ENCODE data around the gene ARIH1. TPM values are rescaled to one million over a fixed set of nuclear protein-coding genes. Genes with fewer than 3 reads are reported as not detected.
"Not testable (repeated sequence)": the region's sequence is repeated elsewhere in the genome, so short reads cannot be mapped to it uniquely, and the experiment has no call there.

The ARIH1 gene
- 100 to 1,000 TPM; 203 to 210 TPM for total RNA-seq
- 10 to 100 TPM; 10.5 to 36.8 TPM for polyA plus RNA-seq

GRCh38 chr15:72473614-72474465, at the start of gene ARIH1:
Gene ARIH1, plus strand, starts transcription at chr15:72474330. Its CDS starts 310 bp downstream, at chr15:72474640.
- Mint-ChIP-seq H3K36me3 (peaks cover 5 to 40% of the 10 kb centered on the region in 2 donors), H3K27ac (peak within 1 kb of the TSS; percentile 97 to 100 (median 99)), H3K27me3 (no peaks in the 10 kb centered on the region), H3K4me3 (peak within 1 kb of the TSS; percentile 94 to 99 (median 97)), H3K4me1 (peaks cover 29 to 64% (median 43%) of the 10 kb centered on the region in 4 donors), H3K9me3 (no peaks in the 10 kb centered on the region)
- peak; percentile 93 to 97 (median 96) for DNase-seq
- ChIA-PET CTCF (ENCODE audit: partially characterized antibody) (interaction anchor here (0.6 to 2.6 kb wide), 9 partner anchors 8 to 247 kb away, joined by 3 to 32 read pairs (median 3); partner anchors contain the start of gene HEXA), POLR2A (ENCODE audit: partially characterized antibody) (interaction anchor here (0.7 to 5.1 kb wide), 17 partner anchors 9 to 309 kb away, joined by 3 to 90 read pairs (median 5); partner anchors contain the start of genes ADPGK, HEXA and PKM)
- H3K4me3 ChIP-seq (ENCODE audit: low read length in 2 of 2) = peak within 1 kb of the TSS; percentile 64 to 78
- H3K4me1 ChIP-seq (ENCODE audit: insufficient read depth, low read length) = peaks cover 48% of the 10 kb centered on the region
- peak within 1 kb of the TSS; percentile 100 for H3K27ac ChIP-seq (ENCODE audit: low read depth, low read length)
- intact Hi-C loops (cut with micrococcal nuclease) = loop anchor here (1.0 to 10.0 kb wide), 8 partner anchors 12 to 311 kb away; partner anchors contain the start of genes ADPGK, BBS4, HIGD2B and PARP6
- H3K9me3 ChIP-seq (ENCODE audit: control insufficient read depth in 1 of 2, low read length in 2 of 2) = no peaks in the 10 kb centered on the region
- H3K27me3 ChIP-seq (ENCODE audit: insufficient read depth, low read length) = no peaks in the 10 kb centered on the region
- H3K36me3 ChIP-seq (ENCODE audit: insufficient read depth, low read length) = no peaks in the 10 kb centered on the region

GRCh38 chr15:72426753-72427152, 47.4 kb upstream of the ARIH1 start:
- intact Hi-C loops (cut with micrococcal nuclease) = no loop called here
- no peak overlapping the region for H3K27ac ChIP-seq (ENCODE audit: low read depth, low read length)
- H3K27me3 ChIP-seq (ENCODE audit: insufficient read depth, low read length) = no peaks in the 10 kb centered on the region
- Mint-ChIP-seq H3K9me3 (peaks cover 3 to 32% (median 22%) of the 10 kb centered on the region in 8 donors), H3K4me3 (no peak overlapping the region), H3K27me3 (peaks cover 0 to 2% of the 10 kb centered on the region in 2 donors), H3K36me3 (peaks cover 4 to 6% of the 10 kb centered on the region in 2 donors), H3K4me1 (no peaks in the 10 kb centered on the region), H3K27ac (no peak overlapping the region)
- H3K9me3 ChIP-seq (ENCODE audit: control insufficient read depth in 1 of 2, low read length in 2 of 2) = no peaks in the 10 kb centered on the region
- DNase-seq = no peak
- no peaks in the 10 kb centered on the region for H3K4me1 ChIP-seq (ENCODE audit: insufficient read depth, low read length)
- ChIA-PET POLR2A (ENCODE audit: partially characterized antibody) (no interaction called here), CTCF (ENCODE audit: partially characterized antibody) (no interaction called here)
- no peak overlapping the region for H3K4me3 ChIP-seq (ENCODE audit: low read length in 2 of 2)
- H3K36me3 ChIP-seq (ENCODE audit: insufficient read depth, low read length) = no peaks in the 10 kb centered on the region

GRCh38 chr15:72437650-72438316, 36.3 kb upstream of the ARIH1 start:
- no peak overlapping the region for H3K4me3 Mint-ChIP-seq
- H3K4me1 Mint-ChIP-seq = no peaks in the 10 kb centered on the region
- no peaks in the 10 kb centered on the region for H3K4me1 ChIP-seq (ENCODE audit: insufficient read depth, low read length)
- CTCF ChIA-PET (ENCODE audit: partially characterized antibody) = no interaction called here
- no peaks in the 10 kb centered on the region for H3K9me3 ChIP-seq (ENCODE audit: control insufficient read depth in 1 of 2, low read length in 2 of 2)
- intact Hi-C loops (cut with micrococcal nuclease) = no loop called here
- peaks cover 19 to 27% of the 10 kb centered on the region in 2 donors for H3K27me3 Mint-ChIP-seq
- no peaks in the 10 kb centered on the region for H3K27me3 ChIP-seq (ENCODE audit: insufficient read depth, low read length)
- H3K27ac ChIP-seq (ENCODE audit: low read depth, low read length) = no peak overlapping the region
- no peaks in the 10 kb centered on the region for H3K36me3 ChIP-seq (ENCODE audit: insufficient read depth, low read length)
- H3K9me3 Mint-ChIP-seq = peaks cover 0 to 38% (median 22%) of the 10 kb centered on the region in 8 donors
- H3K36me3 Mint-ChIP-seq = peaks cover 6 to 13% of the 10 kb centered on the region in 2 donors
- POLR2A ChIA-PET (ENCODE audit: partially characterized antibody) = no interaction called here
- peak overlapping the region in 1 of 7 donors; percentile 66 for H3K27ac Mint-ChIP-seq
- DNase-seq = no peak
- H3K4me3 ChIP-seq (ENCODE audit: low read length in 2 of 2) = no peak overlapping the region

- Mint-ChIP-seq H3K9me3 (peaks cover 0 to 16% (median 10%) of the 10 kb centered on the region in 8 donors), H3K27me3 (peaks cover 12 to 21% of the 10 kb centered on the region in 2 donors)
- CTCF ChIA-PET (ENCODE audit: partially characterized antibody); H3K27ac ChIP-seq (ENCODE audit: low read depth, low read length); H3K9me3 ChIP-seq (ENCODE audit: control insufficient read depth in 1 of 2, low read length in 2 of 2); H3K4me3 ChIP-seq (ENCODE audit: low read length in 2 of 2); POLR2A ChIA-PET (ENCODE audit: partially characterized antibody); H3K36me3 ChIP-seq (ENCODE audit: insufficient read depth, low read length); H3K27ac Mint-ChIP-seq; H3K27me3 ChIP-seq (ENCODE audit: insufficient read depth, low read length); H3K36me3 Mint-ChIP-seq; H3K4me1 ChIP-seq (ENCODE audit: insufficient read depth, low read length); H3K4me1 Mint-ChIP-seq; intact Hi-C loops (cut with micrococcal nuclease); DNase-seq; H3K4me3 Mint-ChIP-seq: not testable (repeated sequence)
Observed at GRCh38 chr15:72442848-72443247, 31.3 kb upstream of the ARIH1 start.

GRCh38 chr15:72445426-72445825, 28.7 kb upstream of the ARIH1 start:
- no peak overlapping the region for H3K4me3 ChIP-seq (ENCODE audit: low read length in 2 of 2)
- POLR2A ChIA-PET (ENCODE audit: partially characterized antibody) = no interaction called here
- H3K36me3 ChIP-seq (ENCODE audit: insufficient read depth, low read length) = no peaks in the 10 kb centered on the region
- peaks cover 0 to 7% (median 0%) of the 10 kb centered on the region in 8 donors for H3K9me3 Mint-ChIP-seq
- H3K27me3 ChIP-seq (ENCODE audit: insufficient read depth, low read length) = no peaks in the 10 kb centered on the region
- no peaks in the 10 kb centered on the region for H3K36me3 Mint-ChIP-seq
- no peak overlapping the region for H3K4me3 Mint-ChIP-seq
- no peak for DNase-seq
- intact Hi-C loops (cut with micrococcal nuclease) = no loop called here
- peaks cover 9 to 18% of the 10 kb centered on the region in 2 donors for H3K27me3 Mint-ChIP-seq
- H3K27ac ChIP-seq (ENCODE audit: low read depth, low read length) = no peak overlapping the region
- no peak overlapping the region for H3K27ac Mint-ChIP-seq
- H3K4me1 Mint-ChIP-seq = no peaks in the 10 kb centered on the region
- H3K9me3 ChIP-seq (ENCODE audit: control insufficient read depth in 1 of 2, low read length in 2 of 2) = no peaks in the 10 kb centered on the region
- CTCF ChIA-PET (ENCODE audit: partially characterized antibody) = no interaction called here
- H3K4me1 ChIP-seq (ENCODE audit: insufficient read depth, low read length) = no peaks in the 10 kb centered on the region

GRCh38 chr15:72450805-72451204, 23.3 kb upstream of the ARIH1 start:
- Histone ChIP-seq H3K4me1 (ENCODE audit: insufficient read depth, low read length) (no peaks in the 10 kb centered on the region), H3K36me3 (ENCODE audit: insufficient read depth, low read length) (no peaks in the 10 kb centered on the region), H3K27ac (ENCODE audit: low read depth, low read length) (no peak overlapping the region), H3K4me3 (ENCODE audit: low read length in 2 of 2) (no peak overlapping the region), H3K9me3 (ENCODE audit: control insufficient read depth in 1 of 2, low read length in 2 of 2) (no peaks in the 10 kb centered on the region), H3K27me3 (ENCODE audit: insufficient read depth, low read length) (no peaks in the 10 kb centered on the region)
- H3K36me3 Mint-ChIP-seq = no peaks in the 10 kb centered on the region
- no peak overlapping the region for H3K4me3 Mint-ChIP-seq
- ChIA-PET CTCF (ENCODE audit: partially characterized antibody) (no interaction called here), POLR2A (ENCODE audit: partially characterized antibody) (no interaction called here)
- no peaks in the 10 kb centered on the region for H3K27me3 Mint-ChIP-seq
- H3K27ac Mint-ChIP-seq = no peak overlapping the region
- no peaks in the 10 kb centered on the region for H3K4me1 Mint-ChIP-seq
- no peak for DNase-seq
- intact Hi-C loops (cut with micrococcal nuclease) = no loop called here
- no peaks in the 10 kb centered on the region for H3K9me3 Mint-ChIP-seq

- POLR2A ChIA-PET (ENCODE audit: partially characterized antibody) = no interaction called here
- no peak overlapping the region for H3K27ac Mint-ChIP-seq
Observed at GRCh38 chr15:72451224-72451623, 22.9 kb upstream of the ARIH1 start.

More at GRCh38 chr15:72451224-72451623, 22.9 kb upstream of the ARIH1 start:
- intact Hi-C loops (cut with micrococcal nuclease) = no loop called here
- Histone ChIP-seq H3K9me3 (ENCODE audit: control insufficient read depth in 1 of 2, low read length in 2 of 2) (no peaks in the 10 kb centered on the region), H3K27ac (ENCODE audit: low read depth, low read length) (no peak overlapping the region), H3K27me3 (ENCODE audit: insufficient read depth, low read length) (no peaks in the 10 kb centered on the region), H3K36me3 (ENCODE audit: insufficient read depth, low read length) (no peaks in the 10 kb centered on the region), H3K4me3 (ENCODE audit: low read length in 2 of 2) (no peak overlapping the region), H3K4me1 (ENCODE audit: insufficient read depth, low read length) (no peaks in the 10 kb centered on the region)
- H3K36me3 Mint-ChIP-seq = no peaks in the 10 kb centered on the region
- H3K27me3 Mint-ChIP-seq = no peaks in the 10 kb centered on the region
- CTCF ChIA-PET (ENCODE audit: partially characterized antibody) = no interaction called here
- H3K9me3 Mint-ChIP-seq = no peaks in the 10 kb centered on the region
- no peak overlapping the region for H3K4me3 Mint-ChIP-seq
- H3K4me1 Mint-ChIP-seq = no peaks in the 10 kb centered on the region
- DNase-seq = no peak

All from CD4-positive, alpha-beta memory T cell (primary cell).